ENCODE measurements around the gene DPH3.

Gene DPH3

DNA sequence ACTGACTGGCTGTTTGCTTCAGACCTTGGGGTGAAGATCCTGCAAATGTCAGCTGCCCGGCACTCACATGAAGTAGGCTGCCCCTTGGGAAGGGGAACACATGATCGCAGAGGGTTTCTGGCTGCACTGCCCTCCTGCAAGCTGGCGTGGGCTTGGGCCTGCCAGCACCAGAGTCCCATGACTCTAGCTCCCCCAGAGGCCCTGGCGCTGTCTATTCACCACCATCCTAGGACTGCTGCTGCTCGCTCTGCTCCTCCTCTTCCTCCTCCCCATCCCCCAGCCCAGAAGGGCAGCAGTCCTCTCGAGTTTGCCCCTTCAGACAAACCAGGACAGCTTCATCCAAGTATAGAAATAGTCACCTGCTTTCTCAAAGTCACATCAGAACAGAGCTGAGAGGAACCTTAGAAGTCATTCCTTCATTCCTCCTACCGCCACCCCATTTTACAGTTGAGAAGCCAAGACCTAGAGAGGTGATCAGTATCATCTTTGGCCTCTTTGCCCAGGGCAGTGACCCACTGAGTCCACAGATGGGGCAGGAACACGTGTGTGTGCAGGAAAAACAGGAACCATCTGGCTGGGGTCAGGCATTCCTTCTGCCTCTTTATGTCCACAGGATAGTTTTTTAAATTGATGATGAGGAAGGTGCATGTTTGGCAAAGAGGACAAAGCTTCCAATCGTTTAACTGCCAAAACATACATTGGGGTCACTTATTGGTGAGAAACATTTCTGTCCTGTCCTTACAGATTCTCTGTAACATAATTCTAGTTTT lies 13.2 kb downstream of the DPH3 start:
- Histone ChIP-seq H3K4me2 (ENCODE audit: low read depth, low read length, poor library complexity, severe bottlenecking) (no peak overlapping the region), H3K27me3 (ENCODE audit: low read length) (no peaks in the 10 kb centered on the region), H3K9me2 (replicated peaks; ENCODE audit: insufficient read depth, low read length) (no peaks in the 10 kb centered on the region), H3K79me2 (ENCODE audit: insufficient read depth, low read length) (no peaks in the 10 kb centered on the region), H3K27ac (ENCODE audit: low read depth, low read length) (no peak overlapping the region), H3K36me3 (ENCODE audit: low read length) (no peaks in the 10 kb centered on the region), H2AFZ (ENCODE audit: low read depth, low read length, severe bottlenecking) (no peak overlapping the region), H3K4me3 (ENCODE audit: insufficient read depth, low read length, poor library complexity, severe bottlenecking) (no peak overlapping the region), H3K9ac (ENCODE audit: low read length) (no peak overlapping the region), H3K9me3 (ENCODE audit: insufficient read depth, low read length) (no peaks in the 10 kb centered on the region), H4K20me1 (ENCODE audit: low read depth, low read length) (no peaks in the 10 kb centered on the region), H3F3A (ENCODE audit: insufficient read depth) (no peaks in the 10 kb centered on the region)
- TF ChIP-seq, protein P1, sequence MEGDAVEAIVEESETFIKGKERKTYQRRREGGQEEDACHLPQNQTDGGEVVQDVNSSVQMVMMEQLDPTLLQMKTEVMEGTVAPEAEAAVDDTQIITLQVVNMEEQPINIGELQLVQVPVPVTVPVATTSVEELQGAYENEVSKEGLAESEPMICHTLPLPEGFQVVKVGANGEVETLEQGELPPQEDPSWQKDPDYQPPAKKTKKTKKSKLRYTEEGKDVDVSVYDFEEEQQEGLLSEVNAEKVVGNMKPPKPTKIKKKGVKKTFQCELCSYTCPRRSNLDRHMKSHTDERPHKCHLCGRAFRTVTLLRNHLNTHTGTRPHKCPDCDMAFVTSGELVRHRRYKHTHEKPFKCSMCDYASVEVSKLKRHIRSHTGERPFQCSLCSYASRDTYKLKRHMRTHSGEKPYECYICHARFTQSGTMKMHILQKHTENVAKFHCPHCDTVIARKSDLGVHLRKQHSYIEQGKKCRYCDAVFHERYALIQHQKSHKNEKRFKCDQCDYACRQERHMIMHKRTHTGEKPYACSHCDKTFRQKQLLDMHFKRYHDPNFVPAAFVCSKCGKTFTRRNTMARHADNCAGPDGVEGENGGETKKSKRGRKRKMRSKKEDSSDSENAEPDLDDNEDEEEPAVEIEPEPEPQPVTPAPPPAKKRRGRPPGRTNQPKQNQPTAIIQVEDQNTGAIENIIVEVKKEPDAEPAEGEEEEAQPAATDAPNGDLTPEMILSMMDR (IDR thresholded peaks at IDR 0.05; ENCODE audit: insufficient read depth, low read length, poor library complexity, severe bottlenecking): no peak
- no peak for TF ChIP-seq EZH2phosphoT487 (conservative IDR thresholded peaks at IDR 0.05; ENCODE audit: low read length)

DNA sequence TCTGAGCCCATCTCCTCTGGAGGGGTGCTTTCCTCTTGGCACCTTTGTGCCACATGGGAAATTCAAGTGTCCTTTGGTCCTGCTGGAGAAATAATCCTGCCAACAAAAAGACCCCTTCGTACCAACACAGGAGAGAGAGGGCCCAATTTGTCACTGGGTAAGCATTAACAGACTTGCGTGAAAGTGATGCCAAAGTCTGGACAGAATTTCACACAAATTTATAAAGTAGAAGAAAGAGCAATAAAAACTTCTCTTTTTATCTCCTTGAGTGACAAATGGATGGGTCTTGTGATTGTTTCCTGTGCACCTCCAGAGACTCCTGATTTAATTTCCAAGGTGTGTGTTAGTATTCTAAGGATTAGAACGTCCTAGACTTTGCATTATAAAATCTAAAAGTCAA lies 14.9 kb downstream of the DPH3 start:
- H3K36me3 ChIP-seq (ENCODE audit: low read length): no peaks in the 10 kb centered on the region
- no peak overlapping the region for H3K27ac ChIP-seq (ENCODE audit: low read depth, low read length)
- H3K9ac ChIP-seq (ENCODE audit: low read length): no peak overlapping the region
- H2AFZ ChIP-seq (ENCODE audit: low read depth, low read length, severe bottlenecking): no peak overlapping the region
- no peaks in the 10 kb centered on the region for H3K9me3 ChIP-seq (ENCODE audit: insufficient read depth, low read length)
- no peaks in the 10 kb centered on the region for H3F3A ChIP-seq (ENCODE audit: insufficient read depth)
- no peaks in the 10 kb centered on the region for H4K20me1 ChIP-seq (ENCODE audit: low read depth, low read length)
- TF ChIP-seq, protein P1 (IDR thresholded peaks at IDR 0.05; ENCODE audit: insufficient read depth, low read length, poor library complexity, severe bottlenecking): no peak
- TF ChIP-seq EZH2phosphoT487 (conservative IDR thresholded peaks at IDR 0.05; ENCODE audit: low read length): no peak
- no peaks in the 10 kb centered on the region for H3K79me2 ChIP-seq (ENCODE audit: insufficient read depth, low read length)
- H3K9me2 ChIP-seq (replicated peaks; ENCODE audit: insufficient read depth, low read length): no peaks in the 10 kb centered on the region
- H3K4me3 ChIP-seq (ENCODE audit: insufficient read depth, low read length, poor library complexity, severe bottlenecking): no peak overlapping the region
- H3K4me2 ChIP-seq (ENCODE audit: low read depth, low read length, poor library complexity, severe bottlenecking): no peak overlapping the region
- H3K27me3 ChIP-seq (ENCODE audit: low read length): no peaks in the 10 kb centered on the region

DNA sequence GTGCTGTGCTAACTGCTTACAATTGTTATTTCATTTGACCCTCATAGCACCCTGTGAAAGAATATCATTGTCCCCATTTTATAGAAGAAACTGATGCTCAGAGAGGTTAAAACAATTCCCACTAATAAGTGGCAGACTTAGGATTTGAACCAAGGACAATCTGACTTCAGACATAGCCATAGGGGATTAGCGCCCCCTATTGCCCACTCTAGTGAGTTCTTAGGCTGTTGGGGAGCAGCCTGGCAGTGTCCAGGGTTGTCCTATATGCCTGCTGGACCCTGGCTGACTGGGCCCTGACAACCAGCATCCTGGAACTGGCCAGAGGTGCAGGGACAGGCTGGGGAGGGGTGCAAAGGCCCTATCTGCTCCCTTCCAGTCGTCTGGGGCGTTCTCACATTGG lies 15.4 kb downstream of the DPH3 start:
- no peaks in the 10 kb centered on the region for H3K27me3 ChIP-seq (ENCODE audit: low read length)
- H3K9me2 ChIP-seq (replicated peaks; ENCODE audit: insufficient read depth, low read length): no peaks in the 10 kb centered on the region
- no peak overlapping the region for H3K9ac ChIP-seq (ENCODE audit: low read length)
- TF ChIP-seq, protein P1 (IDR thresholded peaks at IDR 0.05; ENCODE audit: insufficient read depth, low read length, poor library complexity, severe bottlenecking): peak; percentile 52
- TF ChIP-seq EZH2phosphoT487 (conservative IDR thresholded peaks at IDR 0.05; ENCODE audit: low read length): no peak
- H3K79me2 ChIP-seq (ENCODE audit: insufficient read depth, low read length): no peaks in the 10 kb centered on the region
- H2AFZ ChIP-seq (ENCODE audit: low read depth, low read length, severe bottlenecking): no peak overlapping the region
- H3K4me2 ChIP-seq (ENCODE audit: low read depth, low read length, poor library complexity, severe bottlenecking): no peak overlapping the region
- H4K20me1 ChIP-seq (ENCODE audit: low read depth, low read length): no peaks in the 10 kb centered on the region
- no peaks in the 10 kb centered on the region for H3K36me3 ChIP-seq (ENCODE audit: low read length)
- no peak overlapping the region for H3K4me3 ChIP-seq (ENCODE audit: insufficient read depth, low read length, poor library complexity, severe bottlenecking)
- no peaks in the 10 kb centered on the region for H3K9me3 ChIP-seq (ENCODE audit: insufficient read depth, low read length)
- no peaks in the 10 kb centered on the region for H3F3A ChIP-seq (ENCODE audit: insufficient read depth)
- H3K27ac ChIP-seq (ENCODE audit: low read depth, low read length): no peak overlapping the region
